ENCODE measurements around the gene FNDC1. TPM values are rescaled to one million over a fixed set of nuclear protein-coding genes. Genes with fewer than 3 reads are reported as not detected.

The FNDC1 gene
- total and polyA plus RNA-seq, 9 donors, result 0.08 to 7.3 (median 1.1) TPM

GRCh38 chr6:159311618-159312017 lies 142.4 kb downstream of the FNDC1 start:
- Histone ChIP-seq H3K27ac (no peak overlapping the region), H3K4me1 (ENCODE audit: insufficient read depth) (no peaks in the 10 kb centered on the region), H3K36me3 (no peaks in the 10 kb centered on the region), H3K4me3 (no peak overlapping the region), H3K27me3 (no peaks in the 10 kb centered on the region), H3K9me3 (no peaks in the 10 kb centered on the region)
- WGBS, 3 donors, result 59 to 86% (median 60%) methylated on average over 4 of the region's 4 CpGs
- TF ChIP-seq POLR2A (IDR thresholded peaks at IDR 0.05) (no peak), EP300 (IDR thresholded peaks at IDR 0.05) (no peak)
- TF ChIP-seq, protein P1, sequence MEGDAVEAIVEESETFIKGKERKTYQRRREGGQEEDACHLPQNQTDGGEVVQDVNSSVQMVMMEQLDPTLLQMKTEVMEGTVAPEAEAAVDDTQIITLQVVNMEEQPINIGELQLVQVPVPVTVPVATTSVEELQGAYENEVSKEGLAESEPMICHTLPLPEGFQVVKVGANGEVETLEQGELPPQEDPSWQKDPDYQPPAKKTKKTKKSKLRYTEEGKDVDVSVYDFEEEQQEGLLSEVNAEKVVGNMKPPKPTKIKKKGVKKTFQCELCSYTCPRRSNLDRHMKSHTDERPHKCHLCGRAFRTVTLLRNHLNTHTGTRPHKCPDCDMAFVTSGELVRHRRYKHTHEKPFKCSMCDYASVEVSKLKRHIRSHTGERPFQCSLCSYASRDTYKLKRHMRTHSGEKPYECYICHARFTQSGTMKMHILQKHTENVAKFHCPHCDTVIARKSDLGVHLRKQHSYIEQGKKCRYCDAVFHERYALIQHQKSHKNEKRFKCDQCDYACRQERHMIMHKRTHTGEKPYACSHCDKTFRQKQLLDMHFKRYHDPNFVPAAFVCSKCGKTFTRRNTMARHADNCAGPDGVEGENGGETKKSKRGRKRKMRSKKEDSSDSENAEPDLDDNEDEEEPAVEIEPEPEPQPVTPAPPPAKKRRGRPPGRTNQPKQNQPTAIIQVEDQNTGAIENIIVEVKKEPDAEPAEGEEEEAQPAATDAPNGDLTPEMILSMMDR (IDR thresholded peaks at IDR 0.05), result no peak
- no peak for DNase-seq
- intact Hi-C loops (cut with DNase I), result no loop called here

GRCh38 chr6:159312206-159312605 lies 143.0 kb downstream of the FNDC1 start:
- no peaks in the 10 kb centered on the region for H3K9me3 ChIP-seq
- no peaks in the 10 kb centered on the region for H3K4me1 ChIP-seq (ENCODE audit: insufficient read depth)
- no peak overlapping the region for H3K27ac ChIP-seq
- no peaks in the 10 kb centered on the region for H3K36me3 ChIP-seq
- no peak for DNase-seq
- intact Hi-C loops (cut with DNase I), result no loop called here
- H3K27me3 ChIP-seq, result no peaks in the 10 kb centered on the region
- H3K4me3 ChIP-seq, result no peak overlapping the region
- no peak for TF ChIP-seq POLR2A (IDR thresholded peaks at IDR 0.05)
- no peak for TF ChIP-seq EP300 (IDR thresholded peaks at IDR 0.05)
- TF ChIP-seq, protein P1 (IDR thresholded peaks at IDR 0.05), result no peak
- 12 to 18% (median 18%) methylated on average over 1 of the region's 1 CpG for WGBS, 3 donors

DNA sequence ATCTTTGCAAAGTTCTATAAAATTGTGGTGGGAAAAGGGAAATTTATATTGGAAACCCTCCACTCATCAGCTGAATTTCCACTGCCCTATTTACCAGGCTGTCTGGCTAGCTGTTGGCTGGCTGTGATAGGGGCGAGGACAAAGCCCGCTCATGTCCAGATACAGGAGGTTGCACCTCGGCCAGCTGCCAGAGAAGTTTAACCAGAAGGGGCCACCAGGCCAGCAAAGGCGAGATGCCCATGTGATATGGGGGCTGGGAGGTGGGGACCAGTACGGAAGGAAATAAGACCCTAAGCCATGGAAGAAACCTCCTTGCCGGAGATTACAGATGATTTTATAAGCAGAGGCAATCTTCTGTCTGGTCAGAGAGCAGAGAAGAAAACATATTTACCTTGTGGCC lies 143.8 kb downstream of the FNDC1 start:
- Histone ChIP-seq H3K4me3 (no peak overlapping the region), H3K9me3 (no peaks in the 10 kb centered on the region), H3K27me3 (no peaks in the 10 kb centered on the region), H3K36me3 (no peaks in the 10 kb centered on the region), H3K27ac (no peak overlapping the region), H3K4me1 (ENCODE audit: insufficient read depth) (no peaks in the 10 kb centered on the region)
- intact Hi-C loops (cut with DNase I), result no loop called here
- TF ChIP-seq, protein P1 (IDR thresholded peaks at IDR 0.05), result no peak
- no peak for TF ChIP-seq POLR2A (IDR thresholded peaks at IDR 0.05)
- TF ChIP-seq EP300 (IDR thresholded peaks at IDR 0.05), result no peak
- no peak for DNase-seq
- 84 to 85% (median 84%) methylated on average over 6 of the region's 6 CpGs for WGBS, 3 donors

- WGBS, 3 donors, result 88 to 93% (median 92%) methylated on average over 26 of the region's 26 CpGs
- Histone ChIP-seq H3K27ac (no peak overlapping the region), H3K27me3 (no peaks in the 10 kb centered on the region), H3K9me3 (no peaks in the 10 kb centered on the region), H3K4me3 (no peak overlapping the region), H3K36me3 (no peaks in the 10 kb centered on the region), H3K4me1 (ENCODE audit: insufficient read depth) (no peaks in the 10 kb centered on the region)
- intact Hi-C loops (cut with DNase I), result no loop called here
- TF ChIP-seq POLR2A (IDR thresholded peaks at IDR 0.05), result no peak
- TF ChIP-seq, protein P1 (IDR thresholded peaks at IDR 0.05), result no peak
- TF ChIP-seq EP300 (IDR thresholded peaks at IDR 0.05), result no peak
- DNase-seq, result no peak
These were observed 146.4 kb downstream of the FNDC1 start for GRCh38 chr6:159315562-159315961.

Measured in ovary (tissue), 9 donors.